ENCODE data around the gene MAD1L1. TPM values are rescaled to one million over a fixed set of nuclear protein-coding genes. Genes with fewer than 3 reads are reported as not detected.

Gene MAD1L1
- total and polyA plus RNA-seq, 8 donors: 12.8 to 469 (median 27.3) TPM

GRCh38 chr7:2259480-2259879 is 26.7 kb upstream of the MAD1L1 start:
- intact Hi-C loops (cut with DNase I; ENCODE audit: low total_unique reads): no loop called here
- H3K36me3 ChIP-seq: peaks cover 21 to 74% (median 67%) of the 10 kb centered on the region in 4 donors

GRCh38 chr7:2258661-2259365 is 26.1 kb upstream of the MAD1L1 start:
- H3K9me3 ChIP-seq: no peaks in the 10 kb centered on the region
- peaks cover 22 to 74% (median 67%) of the 10 kb centered on the region in 4 donors for H3K36me3 ChIP-seq
- H3K27me3 ChIP-seq: no peaks in the 10 kb centered on the region
- TF ChIP-seq CTCF (IDR thresholded peaks at IDR 0.05): no peak
- no peak for TF ChIP-seq EP300 (IDR thresholded peaks at IDR 0.05)
- no peak for TF ChIP-seq POLR2A (IDR thresholded peaks at IDR 0.05)
- TF ChIP-seq POLR2AphosphoS5 (IDR thresholded peaks at IDR 0.05): no peak
- no peak for DNase-seq
- no peak overlapping the region for H3K4me3 ChIP-seq
- intact Hi-C loops (cut with DNase I; ENCODE audit: low total_unique reads): no loop called here
- WGBS, 5 donors: 92 to 98% (median 94%) methylated on average over 4 to 34 of the region's 34 CpGs
- H3K27ac ChIP-seq: no peak overlapping the region
- no peaks in the 10 kb centered on the region for H3K4me1 ChIP-seq

More at GRCh38 chr7:2259480-2259879, 26.7 kb upstream of the MAD1L1 start:
- WGBS, 5 donors: 70 to 97% (median 86%) methylated on average over 6 to 9 of the region's 9 CpGs
- TF ChIP-seq CTCF (IDR thresholded peaks at IDR 0.05): no peak
- TF ChIP-seq POLR2A (IDR thresholded peaks at IDR 0.05): no peak
- H3K27ac ChIP-seq: no peak overlapping the region
- H3K9me3 ChIP-seq: no peaks in the 10 kb centered on the region
- no peaks in the 10 kb centered on the region for H3K4me1 ChIP-seq
- H3K4me3 ChIP-seq: no peak overlapping the region
- DNase-seq: no peak
- H3K27me3 ChIP-seq: no peaks in the 10 kb centered on the region

- DNase-seq: no peak
- Histone ChIP-seq H3K36me3 (peaks cover 21 to 65% (median 64%) of the 10 kb centered on the region in 4 donors), H3K9me3 (no peaks in the 10 kb centered on the region), H3K4me1 (no peaks in the 10 kb centered on the region), H3K4me3 (no peak overlapping the region), H3K27ac (no peak overlapping the region), H3K27me3 (no peaks in the 10 kb centered on the region)
- intact Hi-C loops (cut with DNase I; ENCODE audit: low total_unique reads): no loop called here
- WGBS, 5 donors: 91 to 95% (median 95%) methylated on average over 14 to 17 of the region's 17 CpGs
- no peak for TF ChIP-seq POLR2AphosphoS5 (IDR thresholded peaks at IDR 0.05)
- TF ChIP-seq EP300 (IDR thresholded peaks at IDR 0.05): no peak
These were observed 24.9 kb upstream of the MAD1L1 start for GRCh38 chr7:2257651-2258050.

DNA sequence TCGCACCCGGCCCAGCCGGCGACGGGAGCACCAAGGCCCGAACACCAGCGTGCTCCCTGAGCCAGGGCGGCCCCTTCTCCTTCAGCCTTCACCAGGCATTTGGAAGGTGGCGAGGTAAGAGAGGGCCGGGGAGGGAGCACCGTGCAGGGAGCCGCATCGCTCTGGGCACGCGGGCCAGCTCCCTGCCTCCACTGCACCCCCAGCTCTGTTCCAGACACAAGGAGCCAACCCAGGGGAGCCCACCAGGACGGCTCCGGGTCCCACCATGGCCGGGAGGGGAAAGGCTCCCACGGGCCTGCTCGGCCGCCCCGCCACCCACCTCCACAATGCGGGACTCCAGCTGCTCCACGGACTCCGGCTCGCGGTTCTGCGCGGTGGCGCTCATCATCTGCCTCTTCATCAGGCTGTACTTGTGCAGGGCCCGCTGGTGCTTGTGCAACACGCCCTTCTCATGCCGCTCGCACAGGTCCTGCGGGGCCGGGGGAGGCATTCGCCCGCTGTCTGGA is 24.4 kb upstream of the MAD1L1 start:
- intact Hi-C loops (cut with DNase I; ENCODE audit: low total_unique reads): no loop called here
- Histone ChIP-seq H3K4me3 (no peak overlapping the region), H3K4me1 (no peaks in the 10 kb centered on the region), H3K9me3 (no peaks in the 10 kb centered on the region), H3K36me3 (peaks cover 21 to 61% (median 59%) of the 10 kb centered on the region in 4 donors), H3K27ac (no peak overlapping the region), H3K27me3 (no peaks in the 10 kb centered on the region)
- 95 to 98% (median 95%) methylated on average over 15 to 38 of the region's 38 CpGs for WGBS, 5 donors
- no peak for DNase-seq
- TF ChIP-seq EP300 (IDR thresholded peaks at IDR 0.05): no peak
- no peak for TF ChIP-seq POLR2AphosphoS5 (IDR thresholded peaks at IDR 0.05)
- no peak for TF ChIP-seq CTCF (IDR thresholded peaks at IDR 0.05)
- no peak for TF ChIP-seq POLR2A (IDR thresholded peaks at IDR 0.05)
